Left ventricle myocardium inferior (tissue), 1 donor: ENCODE data around the gene TMEM132E. TPM values are rescaled to one million over a fixed set of nuclear protein-coding genes. Genes with fewer than 3 reads are reported as not detected.

Experiments used
- DNase-seq: peaks from one replicate; pipeline ENCODE4 v3.0.0-alpha.2; 2020
- H3K27ac ChIP-seq: fragments of 200-600 bp; replicated peaks from 2 replicates; pipeline ENCODE4 v1.8.0; 2021
- H3K27me3 ChIP-seq: fragments of 200-600 bp; 2 replicates; pipeline ENCODE4 v1.8.0; 2021; ENCODE audit warnings: low read depth
- H3K36me3 ChIP-seq: fragments of 200-600 bp; 2 replicates; pipeline ENCODE4 v1.8.0; 2021
- H3K4me1 ChIP-seq: fragments of 200-600 bp; 2 replicates; pipeline ENCODE4 v1.8.0; 2021
- H3K4me3 ChIP-seq: fragments of 200-600 bp; 2 replicates; pipeline ENCODE4 v1.8.0; 2021; ENCODE audit warnings: mild to moderate bottlenecking, moderate library complexity
- H3K9me3 ChIP-seq: fragments of 200-600 bp; replicated peaks from 2 replicates; pipeline ENCODE4 v1.8.0; 2021
- CTCF ChIP-seq: fragments of 200-600 bp; IDR thresholded peaks from 2 replicates; pipeline ENCODE4 v1.8.0; 2021; ENCODE audit warnings: antibody characterized with exemption, mild to moderate bottlenecking, borderline replicate concordance
- intact Hi-C: fragments of 100-400 bp; cut with micrococcal nuclease; formaldehyde crosslinking; loops from one replicate; pipeline ENCODE4 v1.11.0; 2022
- total RNA-seq: library from RNA; stranded (reverse); fragmentation: NEBNext Ultra II Directional; extraction: Animal tissue kit (Norgen Biotek cat#: 25700); gene quantifications from one replicate; pipeline ENCODE4 v1.2.1, GENCODE V29; 2021
- donor health status: DM: no; HTN: yes; CAD: no; lungs with severe emphysema.

TMEM132E gene
- total RNA-seq, 1 donor from 2014 or later = 0.05 TPM

GRCh38 chr17:34644941-34645550 lies 65.7 kb downstream of the TMEM132E start:
- intact Hi-C loops = loop anchor here (10.0 kb wide), 1 partner anchor 230 kb away; no protein-coding TSS in a partner anchor
- Histone ChIP-seq H3K4me1 (no peaks in the 10 kb centered on the region), H3K36me3 (no peaks in the 10 kb centered on the region), H3K9me3 (no peaks in the 10 kb centered on the region), H3K27ac (no peak overlapping the region), H3K4me3 (no peak overlapping the region), H3K27me3 (peaks cover 88% of the 10 kb centered on the region)
- no peak for TF ChIP-seq CTCF
- DNase-seq = no peak

- TF ChIP-seq CTCF = no peak
- intact Hi-C loops = loop anchor here (10.0 kb wide), 1 partner anchor 231 kb away; no protein-coding TSS in a partner anchor
- peaks cover 88% of the 10 kb centered on the region for H3K27me3 ChIP-seq
- H3K36me3 ChIP-seq = no peaks in the 10 kb centered on the region
- H3K4me3 ChIP-seq = no peak overlapping the region
- H3K4me1 ChIP-seq = no peaks in the 10 kb centered on the region
- H3K27ac ChIP-seq = no peak overlapping the region
- no peaks in the 10 kb centered on the region for H3K9me3 ChIP-seq
- DNase-seq = no peak
These were observed 66.2 kb downstream of the TMEM132E start for GRCh38 chr17:34645594-34645993.

GRCh38 chr17:34647511-34647910 lies 68.1 kb downstream of the TMEM132E start:
- H3K9me3 ChIP-seq = no peaks in the 10 kb centered on the region
- no peak for DNase-seq
- H3K27me3 ChIP-seq = peaks cover 88% of the 10 kb centered on the region
- no peaks in the 10 kb centered on the region for H3K36me3 ChIP-seq
- intact Hi-C loops = loop anchor here (10.0 kb wide), 1 partner anchor 233 kb away; no protein-coding TSS in a partner anchor
- no peak for TF ChIP-seq CTCF
- H3K27ac ChIP-seq = no peak overlapping the region
- H3K4me3 ChIP-seq = no peak overlapping the region
- H3K4me1 ChIP-seq = no peaks in the 10 kb centered on the region

- intact Hi-C loops = no loop called here
- H3K27ac ChIP-seq = no peak overlapping the region
- H3K9me3 ChIP-seq = no peaks in the 10 kb centered on the region
- H3K4me1 ChIP-seq = peaks cover 6% of the 10 kb centered on the region
- H3K36me3 ChIP-seq = no peaks in the 10 kb centered on the region
- peaks cover 86% of the 10 kb centered on the region for H3K27me3 ChIP-seq
- DNase-seq = no peak
- TF ChIP-seq CTCF = no peak
- no peak overlapping the region for H3K4me3 ChIP-seq
These were observed 70.8 kb downstream of the TMEM132E start for GRCh38 chr17:34650051-34650750.

GRCh38 chr17:34651402-34651811 lies 72.0 kb downstream of the TMEM132E start:
- H3K4me1 ChIP-seq = peaks cover 8% of the 10 kb centered on the region
- no peak for DNase-seq
- peaks cover 86% of the 10 kb centered on the region for H3K27me3 ChIP-seq
- H3K4me3 ChIP-seq = no peak overlapping the region
- no peak for TF ChIP-seq CTCF
- H3K27ac ChIP-seq = no peak overlapping the region
- no peaks in the 10 kb centered on the region for H3K9me3 ChIP-seq
- intact Hi-C loops = no loop called here
- H3K36me3 ChIP-seq = no peaks in the 10 kb centered on the region
